H4 (cell line): ENCODE data around the gene LCN2. TPM values are rescaled to one million over a fixed set of nuclear protein-coding genes. Genes with fewer than 3 reads are reported as not detected.
A peak's percentile ranks its signal among the peaks of the same experiment; 100 is the strongest.

Experiments
- DNase-seq: peaks from one replicate; pipeline ENCODE4 v3.0.0-alpha.2; 2015; ENCODE audit warnings: low spot score
- total RNA-seq: library from RNA; depleted of rRNA; stranded (reverse); fragments of >200 nt; shearing (Covaris generic); gene quantifications from 2 replicates; pipeline ENCODE4 v1.2.3, GENCODE V29; 2014

Gene LCN2
- total RNA-seq, 1 experiment from 2014 or later, result 0.19 TPM

GRCh38 chr9:128149951-128150593, 819 bp downstream of the LCN2 start:
- no peak for DNase-seq

GRCh38 chr9:128150594-128151308, 1.5 kb downstream of the LCN2 start:
- DNase-seq, result no peak

- no peak for DNase-seq
Observed at GRCh38 chr9:128151309-128152132, 2.3 kb downstream of the LCN2 start.

- no peak for DNase-seq
Observed at GRCh38 chr9:128152133-128153059, 3.1 kb downstream of the LCN2 start.

- DNase-seq, result no peak
Observed at GRCh38 chr9:128153060-128153946, 4.0 kb downstream of the LCN2 start.

- no peak for DNase-seq
Observed at GRCh38 chr9:128153947-128154695, 4.9 kb downstream of the LCN2 start.

GRCh38 chr9:128155736-128156500, 6.7 kb downstream of the LCN2 start:
- DNase-seq, result no peak

GRCh38 chr9:128159522-128159783, 10.2 kb downstream of the LCN2 start:
- no peak for DNase-seq

- DNase-seq, result peak; percentile 64
Observed at GRCh38 chr9:128159784-128160602, 10.7 kb downstream of the LCN2 start, which contains the start of gene BBLN. TSS of gene BBLN (plus strand) at chr9:128160265. CDS start at chr9:128160408, 143 bp downstream.

- no peak for DNase-seq
Observed at GRCh38 chr9:128160603-128160987, 11.3 kb downstream of the LCN2 start.

- no peak for DNase-seq
Observed at GRCh38 chr9:128161215-128161902, 12.1 kb downstream of the LCN2 start.

GRCh38 chr9:128162215-128163026, 13.2 kb downstream of the LCN2 start:
- DNase-seq, result no peak

- no peak for DNase-seq
Observed at GRCh38 chr9:128163027-128163515, 13.8 kb downstream of the LCN2 start.

GRCh38 chr9:128163523-128164306, 14.5 kb downstream of the LCN2 start:
- no peak for DNase-seq

- no peak for DNase-seq
Observed at GRCh38 chr9:128164307-128164885, 15.1 kb downstream of the LCN2 start.
